Measurements from ENCODE around the gene CCDC85C.

CCDC85C gene

GRCh38 chr14:99573436-99574098 is 30.4 kb downstream of the CCDC85C start:
- no peak for DNase-seq (ENCODE audit: low read depth in 1 of 2, low spot score in 1 of 2)

GRCh38 chr14:99573000-99573330 is 31.0 kb downstream of the CCDC85C start:
- DNase-seq (ENCODE audit: low read depth in 1 of 2, low spot score in 1 of 2): no peak

GRCh38 chr14:99572173-99572999 is 31.6 kb downstream of the CCDC85C start:
- no peak for DNase-seq (ENCODE audit: low read depth in 1 of 2, low spot score in 1 of 2)

- no peak for DNase-seq (ENCODE audit: low read depth in 1 of 2, low spot score in 1 of 2)
Observed at GRCh38 chr14:99571303-99571986, 32.6 kb downstream of the CCDC85C start.

- DNase-seq (ENCODE audit: low read depth in 1 of 2, low spot score in 1 of 2): no peak
Observed at GRCh38 chr14:99570544-99571302, 33.3 kb downstream of the CCDC85C start.

- DNase-seq (ENCODE audit: low read depth in 1 of 2, low spot score in 1 of 2): no peak
Observed at GRCh38 chr14:99569725-99570543, 34.1 kb downstream of the CCDC85C start.

- no peak for DNase-seq (ENCODE audit: low read depth in 1 of 2, low spot score in 1 of 2)
Observed at GRCh38 chr14:99568567-99569560, 35.1 kb downstream of the CCDC85C start.

- no peak for DNase-seq (ENCODE audit: low read depth in 1 of 2, low spot score in 1 of 2)
Observed at GRCh38 chr14:99566390-99567354, 37.3 kb downstream of the CCDC85C start.

- no peak for DNase-seq (ENCODE audit: low read depth in 1 of 2, low spot score in 1 of 2)
Observed at GRCh38 chr14:99566009-99566389, 38.0 kb downstream of the CCDC85C start.

- no peak for DNase-seq (ENCODE audit: low read depth in 1 of 2, low spot score in 1 of 2)
Observed at GRCh38 chr14:99565383-99565782, 38.6 kb downstream of the CCDC85C start.

- no peak for DNase-seq (ENCODE audit: low read depth in 1 of 2, low spot score in 1 of 2)
Observed at GRCh38 chr14:99564926-99565259, 39.1 kb downstream of the CCDC85C start.

- DNase-seq (ENCODE audit: low read depth in 1 of 2, low spot score in 1 of 2): no peak
Observed at GRCh38 chr14:99564256-99564925, 39.6 kb downstream of the CCDC85C start.

- no peak for DNase-seq (ENCODE audit: low read depth in 1 of 2, low spot score in 1 of 2)
Observed at GRCh38 chr14:99563749-99564129, 40.3 kb downstream of the CCDC85C start.

- DNase-seq (ENCODE audit: low read depth in 1 of 2, low spot score in 1 of 2): no peak
Observed at GRCh38 chr14:99562856-99563748, 40.9 kb downstream of the CCDC85C start.

- DNase-seq (ENCODE audit: low read depth in 1 of 2, low spot score in 1 of 2): no peak
Observed at GRCh38 chr14:99561864-99562263, 42.1 kb downstream of the CCDC85C start.

- DNase-seq (ENCODE audit: low read depth in 1 of 2, low spot score in 1 of 2): no peak
Observed at GRCh38 chr14:99560922-99561683, 42.9 kb downstream of the CCDC85C start.

Measured in activated T-helper 1 cell treated with anti-CD3 and anti-CD28 coated beads, Interleukin-2, amount 50 U/mL, for 16 hours (primary cell).